ENCODE results near the gene KIF21B. TPM values are rescaled to one million over a fixed set of nuclear protein-coding genes. Genes with fewer than 3 reads are reported as not detected.

Gene KIF21B
- total RNA-seq, 1 experiment from 2014 or later, result 2.6 TPM

- H3K4me1 ChIP-seq, result 0 out of 2 replicates have a peak, but pooled peaks cover 11% of the 10 kb centered on the region
- Mint-ChIP-seq H3K4me3 (ENCODE audit: unreplicated experiment) (no peak overlapping the region), H3K27me3 (ENCODE audit: insufficient read depth, unreplicated experiment) (no peaks in the 10 kb centered on the region), H3K9me3 (ENCODE audit: unreplicated experiment) (no peaks in the 10 kb centered on the region), H3K4me1 (ENCODE audit: low read depth, unreplicated experiment) (no peaks in the 10 kb centered on the region), H3K27ac (ENCODE audit: unreplicated experiment) (no peak overlapping the region), H3K36me3 (ENCODE audit: insufficient read depth, unreplicated experiment) (no peaks in the 10 kb centered on the region)
- H3K9me3 ChIP-seq, result no peaks in the 10 kb centered on the region
- intact Hi-C loops (cut with micrococcal nuclease; ENCODE audit: unreplicated experiment), result no loop called here
- H3K36me3 ChIP-seq (ENCODE audit: control insufficient read depth, insufficient read depth, low read length), result no peaks in the 10 kb centered on the region
- ChIA-PET POLR2A (no interaction called here), CTCF (no interaction called here)
- no TSS peak for BruUV-seq (replicated peaks)
- no peak for DNase-seq
- no peaks in the 10 kb centered on the region for H3K27me3 ChIP-seq (replicated peaks; ENCODE audit: control insufficient read depth, insufficient read depth, low read length)
- no peak overlapping the region for H3K4me3 ChIP-seq (ENCODE audit: low read depth, low read length)
- no peak for TF ChIP-seq CTCF (IDR thresholded peaks at IDR 0.05; ENCODE audit: insufficient read depth in 1 of 2, low read depth in 1 of 2, low read length in 1 of 2, severe bottlenecking in 1 of 2, unreplicated experiment in 1 of 2)
These were observed 37.1 kb upstream of the KIF21B start for GRCh38 chr1:201060586-201060985.

GRCh38 chr1:201059871-201060555, 36.5 kb upstream of the KIF21B start:
- DNase-seq, result no peak
- Histone ChIP-seq H3K9me3 (no peaks in the 10 kb centered on the region), H3K27me3 (replicated peaks; ENCODE audit: control insufficient read depth, insufficient read depth, low read length) (no peaks in the 10 kb centered on the region), H3K4me3 (ENCODE audit: low read depth, low read length) (no peak overlapping the region), H3K36me3 (ENCODE audit: control insufficient read depth, insufficient read depth, low read length) (no peaks in the 10 kb centered on the region), H3K4me1 (0 out of 2 replicates have a peak, but pooled peaks cover 11% of the 10 kb centered on the region)
- Mint-ChIP-seq H3K4me3 (ENCODE audit: unreplicated experiment) (no peak overlapping the region), H3K9me3 (ENCODE audit: unreplicated experiment) (no peaks in the 10 kb centered on the region), H3K36me3 (ENCODE audit: insufficient read depth, unreplicated experiment) (no peaks in the 10 kb centered on the region), H3K27ac (ENCODE audit: unreplicated experiment) (no peak overlapping the region), H3K27me3 (ENCODE audit: insufficient read depth, unreplicated experiment) (no peaks in the 10 kb centered on the region), H3K4me1 (ENCODE audit: low read depth, unreplicated experiment) (no peaks in the 10 kb centered on the region)
- CTCF ChIA-PET, result no interaction called here
- BruUV-seq (replicated peaks), result no TSS peak
- TF ChIP-seq CTCF (IDR thresholded peaks at IDR 0.05; ENCODE audit: insufficient read depth in 1 of 2, low read depth in 1 of 2, low read length in 1 of 2, severe bottlenecking in 1 of 2, unreplicated experiment in 1 of 2), result no peak
- intact Hi-C loops (cut with micrococcal nuclease; ENCODE audit: unreplicated experiment), result no loop called here
- POLR2A ChIA-PET, result no interaction called here

- Mint-ChIP-seq H3K27me3 (ENCODE audit: insufficient read depth, unreplicated experiment) (no peaks in the 10 kb centered on the region), H3K4me3 (ENCODE audit: unreplicated experiment) (no peak overlapping the region), H3K27ac (ENCODE audit: unreplicated experiment) (no peak overlapping the region), H3K36me3 (ENCODE audit: insufficient read depth, unreplicated experiment) (no peaks in the 10 kb centered on the region), H3K9me3 (ENCODE audit: unreplicated experiment) (no peaks in the 10 kb centered on the region), H3K4me1 (ENCODE audit: low read depth, unreplicated experiment) (no peaks in the 10 kb centered on the region)
- BruUV-seq (replicated peaks), result no TSS peak
- H3K4me3 ChIP-seq (ENCODE audit: low read depth, low read length), result no peak overlapping the region
- DNase-seq, result no peak
- no peaks in the 10 kb centered on the region for H3K27me3 ChIP-seq (replicated peaks; ENCODE audit: control insufficient read depth, insufficient read depth, low read length)
- no peaks in the 10 kb centered on the region for H3K9me3 ChIP-seq
- TF ChIP-seq CTCF (IDR thresholded peaks at IDR 0.05; ENCODE audit: insufficient read depth in 1 of 2, low read depth in 1 of 2, low read length in 1 of 2, severe bottlenecking in 1 of 2, unreplicated experiment in 1 of 2), result no peak
- ChIA-PET POLR2A (no interaction called here), CTCF (no interaction called here)
- intact Hi-C loops (cut with micrococcal nuclease; ENCODE audit: unreplicated experiment), result no loop called here
- no peaks in the 10 kb centered on the region for H3K36me3 ChIP-seq (ENCODE audit: control insufficient read depth, insufficient read depth, low read length)
- 0 out of 2 replicates have a peak, but pooled peaks cover 11% of the 10 kb centered on the region for H3K4me1 ChIP-seq
These were observed 35.9 kb upstream of the KIF21B start for GRCh38 chr1:201059401-201059800.
